Skeletal muscle tissue (tissue), 4 donors: ENCODE measurements around the gene CCDC74A. TPM values are rescaled to one million over a fixed set of nuclear protein-coding genes. Genes with fewer than 3 reads are reported as not detected.
"Not testable (repeated sequence)": the region's sequence is repeated elsewhere in the genome, so short reads cannot be mapped to it uniquely, and the experiment has no call there.

Experiments
- H3K27ac ChIP-seq: one replicate; pipeline ENCODE4 v1.7.0; 2013; ENCODE audit warnings: mild to moderate bottlenecking, low read depth, low read length, inconsistent platforms
- H3K27me3 ChIP-seq, 3 donors: one replicate each; pipeline ENCODE4 v1.7.0; 2013; ENCODE audit warnings: low read length in 3 of 3; ENCODE audit not compliant: control insufficient read depth in 3 of 3, insufficient read depth in 3 of 3
- H3K36me3 ChIP-seq, 3 donors: one replicate each; pipeline ENCODE4 v1.7.0; 2013; ENCODE audit warnings: low read length in 3 of 3; ENCODE audit not compliant: control insufficient read depth in 3 of 3, insufficient read depth in 3 of 3
- H3K4me1 ChIP-seq, 3 donors: one replicate each; pipeline ENCODE4 v1.7.0; 2013; ENCODE audit warnings: low read length in 3 of 3, mild to moderate bottlenecking in 3 of 3; ENCODE audit not compliant: control insufficient read depth in 3 of 3, insufficient read depth in 3 of 3
- H3K4me3 ChIP-seq, 3 donors: one replicate each; pipeline ENCODE4 v1.7.0; 2013; ENCODE audit warnings: low read length in 3 of 3
- H3K9ac ChIP-seq, 3 donors: one replicate each; pipeline ENCODE4 v1.7.0; 2013; ENCODE audit warnings: low read length in 3 of 3, mild to moderate bottlenecking in 3 of 3, moderate library complexity in 2 of 3, low read depth in 1 of 3
- H3K9me3 ChIP-seq, 3 donors: one replicate each; pipeline ENCODE4 v1.7.0; 2013; ENCODE audit warnings: low read length in 3 of 3; ENCODE audit not compliant: control insufficient read depth in 3 of 3
- total RNA-seq: library from RNA; depleted of rRNA; stranded (reverse); fragments of >200 nt; gene quantifications from one replicate; pipeline ENCODE4 v1.2.3, GENCODE V29; 2014
- donor health status: Osteomylitis.

CCDC74A gene
- total RNA-seq, 1 donor from 2014 or later, result 1.0 TPM

GRCh38 chr2:131557558-131558321, 30.1 kb downstream of the CCDC74A start:
- Histone ChIP-seq H3K27ac (no peak overlapping the region), H3K9me3 (no peaks in the 10 kb centered on the region), H3K36me3 (no peaks in the 10 kb centered on the region), H3K4me1 (no peaks in the 10 kb centered on the region), H3K4me3 (no peak overlapping the region), H3K9ac (no peak overlapping the region), H3K27me3 (peaks cover 0 to 7% (median 3%) of the 10 kb centered on the region in 3 donors)

GRCh38 chr2:131566371-131566770, 38.7 kb downstream of the CCDC74A start:
- Histone ChIP-seq H3K4me1 (no peaks in the 10 kb centered on the region), H3K36me3 (no peaks in the 10 kb centered on the region), H3K4me3 (no peak overlapping the region), H3K27ac (no peak overlapping the region), H3K9ac (no peak overlapping the region), H3K9me3 (no peaks in the 10 kb centered on the region), H3K27me3 (peaks cover 0 to 5% (median 3%) of the 10 kb centered on the region in 3 donors)

- Histone ChIP-seq H3K9me3 (no peaks in the 10 kb centered on the region), H3K4me3 (no peak overlapping the region), H3K36me3 (no peaks in the 10 kb centered on the region), H3K27me3 (peaks cover 0 to 5% (median 3%) of the 10 kb centered on the region in 3 donors), H3K27ac (no peak overlapping the region), H3K9ac (no peak overlapping the region), H3K4me1 (no peaks in the 10 kb centered on the region)
These were observed 40.2 kb downstream of the CCDC74A start for GRCh38 chr2:131567891-131568290.

GRCh38 chr2:131568401-131568800, 40.7 kb downstream of the CCDC74A start:
- H3K4me3 ChIP-seq, H3K36me3 ChIP-seq, H3K27me3 ChIP-seq: not testable (repeated sequence)

GRCh38 chr2:131572175-131572574, 44.5 kb downstream of the CCDC74A start:
- H3K4me1 ChIP-seq, result no peaks in the 10 kb centered on the region
- no peak overlapping the region for H3K9ac ChIP-seq
- H3K27ac ChIP-seq, result no peak overlapping the region
- H3K27me3 ChIP-seq, result no peaks in the 10 kb centered on the region
- H3K4me3 ChIP-seq, result no peak overlapping the region
- H3K9me3 ChIP-seq, result no peaks in the 10 kb centered on the region
- H3K36me3 ChIP-seq, result no peaks in the 10 kb centered on the region

More at GRCh38 chr2:131568401-131568800, 40.7 kb downstream of the CCDC74A start:
- H3K27ac ChIP-seq, H3K9me3 ChIP-seq, H3K9ac ChIP-seq, H3K4me1 ChIP-seq: not testable (repeated sequence)

- no peak overlapping the region for H3K27ac ChIP-seq
- H3K27me3 ChIP-seq, result no peaks in the 10 kb centered on the region
- no peaks in the 10 kb centered on the region for H3K9me3 ChIP-seq
- H3K4me1 ChIP-seq, result no peaks in the 10 kb centered on the region
- no peak overlapping the region for H3K4me3 ChIP-seq
- no peak overlapping the region for H3K9ac ChIP-seq
- no peaks in the 10 kb centered on the region for H3K36me3 ChIP-seq
These were observed 50.1 kb downstream of the CCDC74A start for GRCh38 chr2:131577812-131578211.

- H3K9ac ChIP-seq, result no peak overlapping the region
- H3K4me1 ChIP-seq, result no peaks in the 10 kb centered on the region
- H3K36me3 ChIP-seq, result no peaks in the 10 kb centered on the region
- H3K4me3 ChIP-seq, result no peak overlapping the region
- no peaks in the 10 kb centered on the region for H3K9me3 ChIP-seq
- H3K27me3 ChIP-seq, result no peaks in the 10 kb centered on the region
- no peak overlapping the region for H3K27ac ChIP-seq
These were observed 52.5 kb downstream of the CCDC74A start for GRCh38 chr2:131580187-131580586.

Other genes with a start within 250 kb of the CCDC74A start
- gene RAB6D, start 163.7 kb upstream of the CCDC74A start, total RNA-seq, result not detected
- 1.0 TPM for gene TUBA3D, start 51.8 kb upstream of the CCDC74A start, total RNA-seq
- gene MZT2A, start 35.5 kb upstream of the CCDC74A start, total RNA-seq, result 27.7 TPM